Neural crest cell (in vitro differentiated cells): ENCODE measurements around the gene ANAPC4. TPM values are rescaled to one million over a fixed set of nuclear protein-coding genes. Genes with fewer than 3 reads are reported as not detected.

Experiments
- DNase-seq: peaks from one replicate; pipeline ENCODE4 v3.0.0; 2021; ENCODE audit warnings: low read depth, mixed read lengths, low spot score
- H3K27ac Mint-ChIP-seq: one replicate; pipeline ENCODE4 v1.8.0; 2021; ENCODE audit warnings: mild to moderate bottlenecking, mixed read lengths; ENCODE audit not compliant: unreplicated experiment
- H3K27me3 Mint-ChIP-seq: 2 replicates; pipeline ENCODE4 v1.8.0; 2021; ENCODE audit warnings: low read depth, mild to moderate bottlenecking, mixed read lengths
- H3K36me3 Mint-ChIP-seq: 2 replicates; pipeline ENCODE4 v1.8.0; 2021; ENCODE audit warnings: low read depth, mild to moderate bottlenecking, mixed read lengths
- H3K4me1 Mint-ChIP-seq: 2 replicates; pipeline ENCODE4 v1.8.0; 2021; ENCODE audit warnings: mixed read lengths
- H3K4me3 Mint-ChIP-seq: one replicate; pipeline ENCODE4 v1.8.0; 2021; ENCODE audit warnings: mild to moderate bottlenecking, mixed read lengths
- H3K9me3 Mint-ChIP-seq: 2 replicates; pipeline ENCODE4 v1.8.0; 2021; ENCODE audit warnings: mixed read lengths
- total RNA-seq: library from RNA; stranded (reverse); gene quantifications from 2 replicates; pipeline ENCODE4 v1.2.1, GENCODE V29; 2021
- TF ChIP-seq, protein P1 (sequence below): fragments of 200-600 bp; sonication (generic); conservative IDR thresholded peaks from 2 replicates; pipeline ENCODE4 v1.5.0; 2021; ENCODE audit warnings: antibody characterized with exemption, mild to moderate bottlenecking

Gene ANAPC4
- total RNA-seq, 1 donor from 2014 or later = 34.1 TPM

- H3K27ac Mint-ChIP-seq = no peak overlapping the region
- no peaks in the 10 kb centered on the region for H3K36me3 Mint-ChIP-seq
- H3K4me1 Mint-ChIP-seq = no peaks in the 10 kb centered on the region
- no peaks in the 10 kb centered on the region for H3K27me3 Mint-ChIP-seq
- DNase-seq = no peak
- TF ChIP-seq, protein P1, sequence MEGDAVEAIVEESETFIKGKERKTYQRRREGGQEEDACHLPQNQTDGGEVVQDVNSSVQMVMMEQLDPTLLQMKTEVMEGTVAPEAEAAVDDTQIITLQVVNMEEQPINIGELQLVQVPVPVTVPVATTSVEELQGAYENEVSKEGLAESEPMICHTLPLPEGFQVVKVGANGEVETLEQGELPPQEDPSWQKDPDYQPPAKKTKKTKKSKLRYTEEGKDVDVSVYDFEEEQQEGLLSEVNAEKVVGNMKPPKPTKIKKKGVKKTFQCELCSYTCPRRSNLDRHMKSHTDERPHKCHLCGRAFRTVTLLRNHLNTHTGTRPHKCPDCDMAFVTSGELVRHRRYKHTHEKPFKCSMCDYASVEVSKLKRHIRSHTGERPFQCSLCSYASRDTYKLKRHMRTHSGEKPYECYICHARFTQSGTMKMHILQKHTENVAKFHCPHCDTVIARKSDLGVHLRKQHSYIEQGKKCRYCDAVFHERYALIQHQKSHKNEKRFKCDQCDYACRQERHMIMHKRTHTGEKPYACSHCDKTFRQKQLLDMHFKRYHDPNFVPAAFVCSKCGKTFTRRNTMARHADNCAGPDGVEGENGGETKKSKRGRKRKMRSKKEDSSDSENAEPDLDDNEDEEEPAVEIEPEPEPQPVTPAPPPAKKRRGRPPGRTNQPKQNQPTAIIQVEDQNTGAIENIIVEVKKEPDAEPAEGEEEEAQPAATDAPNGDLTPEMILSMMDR = no peak
- H3K4me3 Mint-ChIP-seq = no peak overlapping the region
- H3K9me3 Mint-ChIP-seq = peaks cover 2% of the 10 kb centered on the region
Measured at GRCh38 chr4:25424539-25425228, 47.6 kb downstream of the ANAPC4 start.

GRCh38 chr4:25425361-25425760 is 48.3 kb downstream of the ANAPC4 start:
- no peak for DNase-seq
- Mint-ChIP-seq H3K27me3 (no peaks in the 10 kb centered on the region), H3K4me3 (no peak overlapping the region), H3K4me1 (peaks cover 5% of the 10 kb centered on the region), H3K27ac (no peak overlapping the region), H3K9me3 (peaks cover 2% of the 10 kb centered on the region), H3K36me3 (no peaks in the 10 kb centered on the region)
- TF ChIP-seq, protein P1 = no peak

- H3K36me3 Mint-ChIP-seq = no peaks in the 10 kb centered on the region
- H3K27ac Mint-ChIP-seq = no peak overlapping the region
- no peak overlapping the region for H3K4me3 Mint-ChIP-seq
- H3K27me3 Mint-ChIP-seq = no peaks in the 10 kb centered on the region
- peaks cover 2% of the 10 kb centered on the region for H3K9me3 Mint-ChIP-seq
- DNase-seq = no peak
- TF ChIP-seq, protein P1 = no peak
- peaks cover 5% of the 10 kb centered on the region for H3K4me1 Mint-ChIP-seq
Measured at GRCh38 chr4:25427871-25428270, 50.8 kb downstream of the ANAPC4 start.

DNA sequence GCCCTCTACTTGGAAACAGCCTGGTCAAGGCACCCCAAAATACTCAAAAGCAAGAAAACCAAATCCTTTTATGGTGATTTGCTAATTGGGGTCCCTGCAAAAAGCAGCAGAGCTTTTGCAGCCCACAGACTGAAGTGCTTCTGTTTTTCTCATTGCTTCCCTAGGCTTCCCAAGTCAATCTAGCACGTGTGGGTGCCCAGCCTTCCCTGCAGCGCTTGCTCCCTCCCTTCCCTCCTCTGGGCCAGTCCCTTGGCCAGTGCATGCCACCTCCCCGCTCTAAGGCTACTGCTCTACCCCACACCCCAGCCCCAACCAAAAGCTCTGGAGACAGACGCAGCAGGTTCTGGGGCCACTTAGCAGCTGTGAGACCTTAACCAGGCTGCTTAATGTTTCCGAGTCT is 53.6 kb downstream of the ANAPC4 start:
- Mint-ChIP-seq H3K9me3 (peaks cover 2% of the 10 kb centered on the region), H3K27ac (no peak overlapping the region), H3K4me1 (peaks cover 17% of the 10 kb centered on the region), H3K36me3 (no peaks in the 10 kb centered on the region), H3K27me3 (no peaks in the 10 kb centered on the region), H3K4me3 (no peak overlapping the region)
- DNase-seq = no peak
- TF ChIP-seq, protein P1 = no peak

DNA sequence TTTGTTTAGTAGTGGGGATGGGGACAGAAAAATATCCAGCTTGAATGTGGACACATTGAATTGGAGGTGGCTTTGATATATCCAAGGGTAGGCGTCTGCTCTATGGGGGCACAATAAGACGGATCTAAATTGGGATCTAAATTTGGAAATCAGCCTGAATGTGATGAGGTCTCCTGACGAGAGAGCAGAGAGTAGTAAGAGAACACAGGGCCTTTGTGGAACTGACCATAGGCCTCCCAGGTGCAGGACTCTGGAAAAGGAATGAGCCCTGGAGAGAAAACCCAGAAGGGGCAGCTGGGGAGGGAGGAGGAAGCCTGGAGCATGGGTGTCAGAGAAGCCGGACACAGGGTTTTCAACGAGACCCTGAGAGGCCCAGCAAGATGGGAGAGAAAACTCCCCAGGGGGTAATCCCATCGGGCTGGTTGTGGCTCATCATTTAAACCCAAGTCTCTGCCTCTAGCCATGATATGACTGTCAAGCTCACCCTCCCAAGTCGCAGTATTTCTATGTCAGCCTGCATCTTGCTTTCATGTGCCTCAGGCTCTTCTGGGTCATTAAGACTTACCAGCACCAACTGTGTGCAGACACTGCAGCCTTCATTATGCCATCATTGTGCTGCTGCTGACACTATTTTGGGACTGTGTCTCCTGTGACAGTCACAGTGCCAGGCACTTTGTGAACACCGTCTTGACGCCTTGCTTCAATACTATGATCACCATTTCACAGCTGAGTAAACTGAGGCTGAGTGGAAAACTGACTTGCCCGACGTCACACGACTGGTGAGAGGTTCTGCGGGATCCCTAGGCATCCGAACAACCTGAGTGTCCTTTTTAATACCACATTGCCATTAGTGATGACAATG is 57.1 kb downstream of the ANAPC4 start:
- H3K36me3 Mint-ChIP-seq = no peaks in the 10 kb centered on the region
- TF ChIP-seq, protein P1 = no peak
- no peaks in the 10 kb centered on the region for H3K27me3 Mint-ChIP-seq
- peaks cover 17% of the 10 kb centered on the region for H3K4me1 Mint-ChIP-seq
- no peak overlapping the region for H3K27ac Mint-ChIP-seq
- H3K4me3 Mint-ChIP-seq = no peak overlapping the region
- no peaks in the 10 kb centered on the region for H3K9me3 Mint-ChIP-seq
- no peak for DNase-seq
